Hematopoietic multipotent progenitor cell (in vitro differentiated cells): Measurements from ENCODE around the gene EDRF1. TPM values are rescaled to one million over a fixed set of nuclear protein-coding genes. Genes with fewer than 3 reads are reported as not detected.

Experiments
- total RNA-seq: library from RNA; depleted of rRNA; stranded (reverse); fragments of >200 nt; gene quantifications from one replicate; pipeline ENCODE4 v1.2.3, GENCODE V29; 2012

The EDRF1 gene
- total RNA-seq, 1 donor, result 13.2 TPM

Other genes with a start within 250 kb of the EDRF1 start
- gene TEX36, start 36.5 kb upstream of the EDRF1 start, total RNA-seq, result not detected
- not detected for gene MMP21, start 56.1 kb downstream of the EDRF1 start, total RNA-seq
- gene UROS, start 103.5 kb downstream of the EDRF1 start, total RNA-seq, result 32.6 TPM
- 7.8 TPM for gene BCCIP, start 103.8 kb downstream of the EDRF1 start, total RNA-seq
- gene DHX32, start 161.6 kb downstream of the EDRF1 start, total RNA-seq, result 15.1 TPM
- 1.6 TPM for gene FANK1, start 176.9 kb downstream of the EDRF1 start, total RNA-seq